Heart right ventricle (tissue), 16 donors: ENCODE data around the gene PSEN2. TPM values are rescaled to one million over a fixed set of nuclear protein-coding genes. Genes with fewer than 3 reads are reported as not detected.

Experiments
- ATAC-seq, 8 donors: fragments of 200-7000 bp; cut with Tn5 transposase; one replicate each; pipeline ENCODE4 v1.9.1; 2020; ENCODE audit warnings: mild to moderate bottlenecking in 8 of 8, moderate library complexity in 8 of 8, moderate number of reproducible peaks in 1 of 8
- DNase-seq, 2 donors: peaks; one replicate each; pipeline ENCODE4 v3.0.0-alpha.2; 2020
- H3K27ac ChIP-seq, 10 donors: fragments of 200-600 bp; sonication (generic) in 2 of 10; one replicate each; pipeline versions ENCODE4 v1.5.0 to v1.8.0; 2020 to 2022; ENCODE audit warnings: mild to moderate bottlenecking in 3 of 10
- H3K27me3 ChIP-seq, 7 donors: fragments of 200-600 bp; one replicate each; pipeline ENCODE4 v1.8.0; 2021 to 2022; ENCODE audit warnings: mild to moderate bottlenecking in 2 of 7
- H3K36me3 ChIP-seq, 9 donors: fragments of 200-600 bp; sonication (generic) in 1 of 9; one replicate each; pipeline versions ENCODE4 v1.5.0 to v1.8.0; 2020 to 2022; ENCODE audit warnings: mild to moderate bottlenecking in 2 of 9
- H3K4me1 ChIP-seq, 9 donors: fragments of 200-600 bp; sonication (generic) in 1 of 9; one replicate each; pipeline versions ENCODE4 v1.5.0 to v1.8.0; 2020 to 2022; ENCODE audit warnings: mild to moderate bottlenecking in 4 of 9
- H3K4me3 ChIP-seq, 10 donors: fragments of 200-600 bp; sonication (generic) in 2 of 10; one replicate each; pipeline versions ENCODE4 v1.5.0 to v1.8.0; 2020 to 2022; ENCODE audit warnings: mild to moderate bottlenecking in 7 of 10, moderate library complexity in 2 of 10
- H3K9me3 ChIP-seq, 11 donors: fragments of 200-600 bp in 10 of 11; sonication (generic) in 2 of 11; one replicate each; pipeline versions ENCODE4 v1.5.0 to v1.8.0; 2013 to 2022; ENCODE audit warnings: mild to moderate bottlenecking in 2 of 11, control low read depth in 1 of 11, moderate library complexity in 1 of 11
- CTCF ChIP-seq, 9 donors: fragments of 200-600 bp; sonication (generic) in 2 of 9; IDR thresholded peaks; one replicate each; pipeline versions ENCODE4 v1.5.0 to v1.8.0; 2021 to 2022; ENCODE audit warnings: antibody characterized with exemption in 9 of 9, mild to moderate bottlenecking in 5 of 9, moderate library complexity in 1 of 9
- WGBS, 2 donors: extraction: QIAGEN DNeasy Blood & Tissue Kit; methylation state at CpG; one replicate each; pipeline ENCODE4 v1.1.7; 2013; ENCODE audit warnings: inconsistent platforms in 1 of 2; 5-methylcytosine and 5-hydroxymethylcytosine counted together
- intact Hi-C, 10 donors: fragments of 100-400 bp; cut with DNase I; formaldehyde crosslinking; loops; one replicate each; pipeline versions ENCODE4 v1.11.1 to v1.14.2; 2022
- polyA plus RNA-seq, 2 donors: library from polyadenylated mRNA; stranded (reverse); fragments of 200-250 nt; gene quantifications; one replicate each; pipeline ENCODE4 v1.2.3, GENCODE V29; 2013
- total RNA-seq, 10 donors: library from RNA; stranded (reverse); fragmentation: NEBNext Ultra II Directional in 3 of 10; extraction: Animal tissue kit (Norgen Biotek cat#: 25700) in 3 of 10; gene quantifications; one replicate each; pipeline versions ENCODE4 v1.2.1 to v1.2.4, GENCODE V29; 2021 to 2023
- donor health status: Arrhythmogenic right ventricular cardiomyopathy.
- donor health status: ischemic (EF 13 %, LVEDD 7.1; RV severe dilation, severe dysfunction).
- donor health status: healthy with polysubstance abuse.
- donor health status: DM: no; HTN: yes; CAD: no.
- donor health status: DM: no; HTN: no; CAD: no.
- donor health status: ischemic (EF 25% LVEDD 6.9; RV normal size, moderate dysfunction).
- donor health status: ischemic (EF 25% LVEDD 5.7; RV mildly dilated, moderate dysfunction).
- donor health status: healthy.
- donor health status: DM: yes; HTN: yes; CAD: no.
- donor health status: Ischemic cardiomyopathy.
- donor health status: ischemic (EF 35%, LVEDD 5.7; RV mildly dilated, moderate dysfunction).
- donor health status: nonischemic (EF 11% LVEDD 7.7; RV severe dilation, severe dysfunction).
- donor health status: DM: yes; HTN: yes; CAD: no.
- donor health status: PGD.
- donor health status: ischemic (EF 29% LVEDD 5.4; RV normal size, mild dysfunction).
- donor health status: nonischemic (EF 23%, LVEDD 6.1; RV moderate dilation, normal function).

The PSEN2 gene
- total and polyA plus RNA-seq, 12 donors: 12.9 to 25.8 (median 19.2) TPM

- DNase-seq: no peak
- Histone ChIP-seq H3K4me3 (no peak overlapping the region), H3K36me3 (no peaks in the 10 kb centered on the region), H3K27me3 (no peaks in the 10 kb centered on the region), H3K9me3 (no peaks in the 10 kb centered on the region), H3K27ac (peak overlapping the region in 1 of 10 donors; percentile 41), H3K4me1 (peaks cover 11 to 68% (median 46%) of the 10 kb centered on the region in 9 donors)
- WGBS, 2 donors: 93 to 95% methylated on average over 5 of the region's 5 CpGs
- TF ChIP-seq CTCF (IDR thresholded peaks at IDR 0.05): no peak
- intact Hi-C loops: loop anchor here in 7 of 10 donors (5.0 to 10.0 kb wide), 5 partner anchors 81 to 279 kb away; partner anchors contain the start of genes ITPKB (in 4 of the 7) and STUM (in 2 of the 7)
- ATAC-seq: no peak
These were observed 46.8 kb upstream of the PSEN2 start for GRCh38 chr1:226823643-226824042.

GRCh38 chr1:226825037-226825745 lies 45.2 kb upstream of the PSEN2 start:
- intact Hi-C loops: loop anchor here in 9 of 10 donors (5.0 to 10.0 kb wide), 8 partner anchors 88 to 403 kb away; partner anchors contain the start of genes ITPKB (in 5 of the 9) and STUM (in 3 of the 9)

GRCh38 chr1:226825746-226826100 lies 44.7 kb upstream of the PSEN2 start:
- intact Hi-C loops: loop anchor here in 9 of 10 donors (2.0 to 10.0 kb wide), 10 partner anchors 87 to 403 kb away; partner anchors contain the start of genes ITPKB (in 6 of the 9) and STUM (in 3 of the 9)
- Histone ChIP-seq H3K9me3 (no peaks in the 10 kb centered on the region), H3K36me3 (no peaks in the 10 kb centered on the region), H3K27ac (no peak overlapping the region), H3K4me3 (no peak overlapping the region), H3K4me1 (peaks cover 8 to 50% (median 35%) of the 10 kb centered on the region in 9 donors), H3K27me3 (no peaks in the 10 kb centered on the region)
- DNase-seq: no peak
- 97 to 99% methylated on average over 3 of the region's 3 CpGs for WGBS, 2 donors
- TF ChIP-seq CTCF (IDR thresholded peaks at IDR 0.05): no peak
- no peak for ATAC-seq

More at GRCh38 chr1:226825037-226825745, 45.2 kb upstream of the PSEN2 start:
- H3K4me3 ChIP-seq: no peak overlapping the region
- H3K27me3 ChIP-seq: no peaks in the 10 kb centered on the region
- no peak for ATAC-seq
- WGBS, 2 donors: 76 to 83% methylated on average over 9 of the region's 9 CpGs
- H3K4me1 ChIP-seq: peaks cover 8 to 55% (median 40%) of the 10 kb centered on the region in 9 donors
- no peaks in the 10 kb centered on the region for H3K36me3 ChIP-seq
- DNase-seq: no peak
- no peak overlapping the region for H3K27ac ChIP-seq
- TF ChIP-seq CTCF (IDR thresholded peaks at IDR 0.05): no peak
- no peaks in the 10 kb centered on the region for H3K9me3 ChIP-seq

- 95% methylated on average over 19 of the region's 19 CpGs for WGBS, 2 donors
- no peak for TF ChIP-seq CTCF (IDR thresholded peaks at IDR 0.05)
- DNase-seq (no peak), ATAC-seq (no peak)
- Histone ChIP-seq H3K27ac (peak overlapping the region in 8 of 10 donors; percentile 73 to 88 (median 84)), H3K4me1 (peaks cover 4 to 40% (median 27%) of the 10 kb centered on the region in 9 donors), H3K27me3 (no peaks in the 10 kb centered on the region), H3K9me3 (no peaks in the 10 kb centered on the region), H3K36me3 (no peaks in the 10 kb centered on the region), H3K4me3 (no peak overlapping the region)
- intact Hi-C loops: loop anchor here in 9 of 10 donors (2.0 to 10.0 kb wide), 10 partner anchors 88 to 404 kb away; partner anchors contain the start of genes ITPKB (in 6 of the 9) and STUM (in 3 of the 9)
These were observed 43.7 kb upstream of the PSEN2 start for GRCh38 chr1:226826479-226827261.
